Neuronal stem cell (in vitro differentiated cells): ENCODE results near the gene SAMD15.

ENCODE experiments used
- DNase-seq: peaks from one replicate; pipeline ENCODE4 v3.0.0-alpha.2; 2013; ENCODE audit warnings: low spot score
- H2AFZ ChIP-seq: one replicate; pipeline ENCODE4 v1.6.1; 2013; ENCODE audit warnings: mild to moderate bottlenecking, low read length, inconsistent platforms
- H2AK5ac ChIP-seq: 2 replicates; pipeline ENCODE4 v1.6.1; 2013; ENCODE audit warnings: low read depth, mild to moderate bottlenecking, inconsistent platforms, low read length, moderate library complexity, mixed read lengths
- H2BK120ac ChIP-seq: 2 replicates; pipeline ENCODE4 v1.6.1; 2013; ENCODE audit warnings: low read depth, mild to moderate bottlenecking, inconsistent platforms, low read length, moderate library complexity, mixed read lengths
- H2BK12ac ChIP-seq: one replicate; pipeline ENCODE4 v1.6.1; 2013; ENCODE audit warnings: low read length, inconsistent platforms
- H2BK15ac ChIP-seq: 2 replicates; pipeline ENCODE4 v1.6.1; 2013; ENCODE audit warnings: mild to moderate bottlenecking, low read length, inconsistent platforms, mixed read lengths
- H2BK5ac ChIP-seq: one replicate; pipeline ENCODE4 v1.6.1; 2013; ENCODE audit warnings: inconsistent platforms, mild to moderate bottlenecking, low read length, moderate library complexity
- H3K14ac ChIP-seq: one replicate; pipeline ENCODE4 v1.6.1; 2013; ENCODE audit warnings: low read length, inconsistent platforms
- H3K18ac ChIP-seq: 2 replicates; pipeline ENCODE4 v1.6.1; 2013; ENCODE audit warnings: low read length, inconsistent platforms
- H3K23ac ChIP-seq: 2 replicates; pipeline ENCODE4 v1.6.1; 2013; ENCODE audit warnings: low read depth, mild to moderate bottlenecking, mixed read lengths, low read length, inconsistent platforms; ENCODE audit not compliant: poor library complexity
- H3K27ac ChIP-seq: replicated peaks from 3 replicates; pipeline ENCODE4 v1.5.1; 2013; ENCODE audit warnings: low read length, inconsistent platforms
- H3K27me3 ChIP-seq, 3 experiments: 2 replicates each; pipeline ENCODE4 v1.6.1; 2013; ENCODE audit warnings: low read length in 3 of 3, mild to moderate bottlenecking in 2 of 3, inconsistent platforms in 1 of 3, low read depth in 1 of 3, mixed read lengths in 1 of 3, moderate library complexity in 1 of 3; ENCODE audit not compliant: control insufficient read depth in 3 of 3, insufficient read depth in 3 of 3
- H3K36me3 ChIP-seq, 2 donors: replicated peaks in 1 of 2; 2 replicates each; pipeline ENCODE4 v1.6.1; 2013; ENCODE audit warnings: low read length in 2 of 2; ENCODE audit not compliant: control insufficient read depth in 2 of 2, insufficient read depth in 2 of 2
- H3K4ac ChIP-seq: 2 replicates; pipeline ENCODE4 v1.6.1; 2013; ENCODE audit warnings: inconsistent platforms, mild to moderate bottlenecking, low read length, moderate library complexity
- H3K4me1 ChIP-seq, 2 donors: 1 replicate in 1 of 2; 2 replicates in 1 of 2; pipeline ENCODE4 v1.6.1; 2013; ENCODE audit warnings: low read length in 2 of 2, low read depth in 1 of 2; ENCODE audit not compliant: control insufficient read depth in 2 of 2, insufficient read depth in 1 of 2
- H3K4me2 ChIP-seq: one replicate; pipeline ENCODE4 v1.6.1; 2013; ENCODE audit warnings: mild to moderate bottlenecking, low read length, inconsistent platforms; ENCODE audit not compliant: insufficient read depth, poor library complexity, severe bottlenecking
- H3K4me3 ChIP-seq, 2 donors: 2 replicates each; pipeline ENCODE4 v1.5.1; 2013; ENCODE audit warnings: low read length in 2 of 2, mild to moderate bottlenecking in 2 of 2, inconsistent platforms in 1 of 2, moderate library complexity in 1 of 2
- H3K79me1 ChIP-seq: one replicate; pipeline ENCODE4 v1.6.1; 2013; ENCODE audit warnings: low read depth, mild to moderate bottlenecking, inconsistent platforms, low read length, moderate library complexity
- H3K9ac ChIP-seq: one replicate; pipeline ENCODE4 v1.6.1; 2013; ENCODE audit warnings: mild to moderate bottlenecking, low read depth, low read length, inconsistent platforms; ENCODE audit not compliant: poor library complexity
- H3K9me3 ChIP-seq, 2 donors: replicated peaks in 1 of 2; 2 replicates each; pipeline versions ENCODE3 to v1.6.1; 2013; ENCODE audit warnings: low read length in 2 of 2, mild to moderate bottlenecking in 2 of 2, inconsistent platforms in 1 of 2, low read depth in 1 of 2, mixed read lengths in 1 of 2, moderate library complexity in 1 of 2; ENCODE audit not compliant: control insufficient read depth in 2 of 2, insufficient read depth in 1 of 2
- H4K8ac ChIP-seq: one replicate; pipeline ENCODE4 v1.6.1; 2013; ENCODE audit warnings: low read depth, mild to moderate bottlenecking, inconsistent platforms, low read length, moderate library complexity
- H4K91ac ChIP-seq: one replicate; pipeline ENCODE4 v1.6.1; 2013; ENCODE audit warnings: low read length, low read depth, mild to moderate bottlenecking, inconsistent platforms; ENCODE audit not compliant: poor library complexity
- WGBS, 2 donors: extraction: QIAGEN DNeasy Blood & Tissue Kit; methylation state at CpG; one replicate each; pipeline ENCODE4 v1.1.7; 2013; ENCODE audit warnings: missing lambda C conversion rate in 2 of 2, mixed read lengths in 1 of 2; ENCODE audit not compliant: insufficient read length in 2 of 2, insufficient replicate concordance in 1 of 2; ENCODE audit errors: extremely low coverage in 2 of 2; 5-methylcytosine and 5-hydroxymethylcytosine counted together

The SAMD15 gene

GRCh38 chr14:77347751-77348150, 29.4 kb upstream of the SAMD15 start:
- Histone ChIP-seq H3K79me1 (no peaks in the 10 kb centered on the region), H2AFZ (no peak overlapping the region), H3K9ac (no peak overlapping the region), H2BK120ac (no peak overlapping the region), H4K91ac (no peak overlapping the region), H3K36me3 (peaks cover 0 to 47% of the 10 kb centered on the region in 2 donors), H3K9me3 (no peaks in the 10 kb centered on the region), H3K23ac (no peak overlapping the region), H3K4me3 (no peak overlapping the region), H2BK5ac (no peak overlapping the region), H2BK12ac (no peak overlapping the region), H3K18ac (no peak overlapping the region), H3K4ac (no peak overlapping the region), H4K8ac (no peak overlapping the region), H2BK15ac (no peak overlapping the region), H2AK5ac (no peak overlapping the region), H3K14ac (no peak overlapping the region), H3K4me2 (no peak overlapping the region), H3K27me3 (no peaks in the 10 kb centered on the region), H3K4me1 (peaks cover 0 to 1% of the 10 kb centered on the region in 2 donors), H3K27ac (no peak overlapping the region)
- no peak for DNase-seq
- no CpG with 5 or more reads among the region's 3 CpGs for WGBS, 2 donors

GRCh38 chr14:77353469-77354141, 23.6 kb upstream of the SAMD15 start:
- no peak overlapping the region for H2BK5ac ChIP-seq
- H3K4me3 ChIP-seq, result no peak overlapping the region
- H3K4me1 ChIP-seq, result peaks cover 0 to 7% of the 10 kb centered on the region in 2 donors
- H3K4me2 ChIP-seq, result no peak overlapping the region
- no peak overlapping the region for H3K4ac ChIP-seq
- H3K9me3 ChIP-seq, result no peaks in the 10 kb centered on the region
- no peaks in the 10 kb centered on the region for H3K27me3 ChIP-seq
- H2BK120ac ChIP-seq, result no peak overlapping the region
- H2AFZ ChIP-seq, result no peak overlapping the region
- H3K14ac ChIP-seq, result no peak overlapping the region
- peaks cover 0 to 21% of the 10 kb centered on the region in 2 donors for H3K36me3 ChIP-seq
- no peaks in the 10 kb centered on the region for H3K79me1 ChIP-seq
- H3K27ac ChIP-seq, result no peak overlapping the region
- no peak overlapping the region for H2BK15ac ChIP-seq
- no peak overlapping the region for H2BK12ac ChIP-seq
- no peak overlapping the region for H3K23ac ChIP-seq
- WGBS, 2 donors, result no CpG with 5 or more reads among the region's 5 CpGs
- no peak overlapping the region for H3K9ac ChIP-seq
- H3K18ac ChIP-seq, result no peak overlapping the region
- no peak overlapping the region for H4K8ac ChIP-seq
- no peak overlapping the region for H2AK5ac ChIP-seq
- no peak overlapping the region for H4K91ac ChIP-seq
- DNase-seq, result no peak

GRCh38 chr14:77355811-77356210, 21.4 kb upstream of the SAMD15 start:
- Histone ChIP-seq H2BK15ac (no peak overlapping the region), H3K4ac (no peak overlapping the region), H3K27ac (no peak overlapping the region), H2AK5ac (no peak overlapping the region), H2AFZ (no peak overlapping the region), H3K23ac (no peak overlapping the region), H2BK5ac (no peak overlapping the region), H4K8ac (no peak overlapping the region), H3K4me1 (peaks cover 0 to 7% of the 10 kb centered on the region in 2 donors), H3K14ac (no peak overlapping the region), H3K4me2 (no peak overlapping the region), H3K18ac (no peak overlapping the region), H4K91ac (no peak overlapping the region), H3K9me3 (no peaks in the 10 kb centered on the region), H3K79me1 (no peaks in the 10 kb centered on the region), H3K36me3 (peaks cover 0 to 2% of the 10 kb centered on the region in 2 donors), H2BK12ac (no peak overlapping the region), H3K9ac (no peak overlapping the region), H3K4me3 (no peak overlapping the region), H2BK120ac (no peak overlapping the region), H3K27me3 (no peaks in the 10 kb centered on the region)
- no peak for DNase-seq
- no CpG with 5 or more reads among the region's 4 CpGs for WGBS, 2 donors

GRCh38 chr14:77356899-77357298, 20.3 kb upstream of the SAMD15 start:
- Histone ChIP-seq H3K4me3 (no peak overlapping the region), H3K23ac (no peak overlapping the region), H3K14ac (no peak overlapping the region), H3K36me3 (no peaks in the 10 kb centered on the region), H2BK15ac (no peak overlapping the region), H3K4me2 (no peak overlapping the region), H3K27ac (no peak overlapping the region), H3K9me3 (peaks cover 0 to 3% of the 10 kb centered on the region in 2 donors), H2BK120ac (no peak overlapping the region), H3K4me1 (peaks cover 0 to 7% of the 10 kb centered on the region in 2 donors), H2BK12ac (no peak overlapping the region), H2AFZ (no peak overlapping the region), H4K91ac (no peak overlapping the region), H3K79me1 (no peaks in the 10 kb centered on the region), H2BK5ac (no peak overlapping the region), H3K27me3 (no peaks in the 10 kb centered on the region), H4K8ac (no peak overlapping the region), H2AK5ac (no peak overlapping the region), H3K9ac (no peak overlapping the region), H3K4ac (no peak overlapping the region), H3K18ac (no peak overlapping the region)
- DNase-seq, result no peak
- no CpG with 5 or more reads among the region's 4 CpGs for WGBS, 2 donors
